Glomerular visceral epithelial cell (primary cell): Measurements from ENCODE around the gene INPP5K.
"Not testable (repeated sequence)": the region's sequence is repeated elsewhere in the genome, so short reads cannot be mapped to it uniquely, and the experiment has no call there.

Source experiments
- DNase-seq: peaks from one replicate; pipeline ENCODE4 v3.0.0-alpha.2; 2016; ENCODE audit errors: extremely low spot score

Gene INPP5K

GRCh38 chr17:1546292-1546922 lies 30.0 kb upstream of the INPP5K start:
- DNase-seq = no peak

- no peak for DNase-seq
Measured at GRCh38 chr17:1545618-1546017, 29.2 kb upstream of the INPP5K start.

- DNase-seq = no peak
Measured at GRCh38 chr17:1542316-1542715, 25.9 kb upstream of the INPP5K start.

GRCh38 chr17:1541367-1541904 lies 25.0 kb upstream of the INPP5K start:
- DNase-seq = no peak

GRCh38 chr17:1539811-1540210 lies 23.4 kb upstream of the INPP5K start:
- DNase-seq = no peak

- no peak for DNase-seq
Measured at GRCh38 chr17:1535737-1536136, 19.3 kb upstream of the INPP5K start.

- no peak for DNase-seq
Measured at GRCh38 chr17:1533661-1534325, 17.4 kb upstream of the INPP5K start.

- DNase-seq = no peak
Measured at GRCh38 chr17:1532836-1533602, 16.6 kb upstream of the INPP5K start.

GRCh38 chr17:1529863-1530262 lies 13.5 kb upstream of the INPP5K start:
- DNase-seq = no peak

- DNase-seq = not testable (repeated sequence)
Measured at GRCh38 chr17:1526876-1527275, 10.5 kb upstream of the INPP5K start.

GRCh38 chr17:1522626-1523025 lies 6.2 kb upstream of the INPP5K start:
- no peak for DNase-seq

- DNase-seq = no peak
Measured at GRCh38 chr17:1521086-1521640, 4.8 kb upstream of the INPP5K start.

- DNase-seq = no peak
Measured at GRCh38 chr17:1519678-1520077, 3.3 kb upstream of the INPP5K start.

- DNase-seq = no peak
Measured at GRCh38 chr17:1518410-1518809, 2.0 kb upstream of the INPP5K start.

GRCh38 chr17:1515640-1516387 lies 598 bp downstream of the INPP5K start:
- DNase-seq = peak; percentile 80

- DNase-seq = no peak
Measured at GRCh38 chr17:1512351-1512750, 4.1 kb downstream of the INPP5K start.

- DNase-seq = no peak
Measured at GRCh38 chr17:1511756-1512321, 4.6 kb downstream of the INPP5K start.

- no peak for DNase-seq
Measured at GRCh38 chr17:1511290-1511689, 5.1 kb downstream of the INPP5K start.

GRCh38 chr17:1509290-1509881 lies 7.0 kb downstream of the INPP5K start:
- no peak for DNase-seq

- DNase-seq = not testable (repeated sequence)
Measured at GRCh38 chr17:1508709-1509108, 7.7 kb downstream of the INPP5K start.
